ENCODE results near the gene TMEM95. TPM values are rescaled to one million over a fixed set of nuclear protein-coding genes. Genes with fewer than 3 reads are reported as not detected.

TMEM95 gene
- total RNA-seq, 2 donors from 2014 or later = 0.21 TPM; not detected in 1

DNA sequence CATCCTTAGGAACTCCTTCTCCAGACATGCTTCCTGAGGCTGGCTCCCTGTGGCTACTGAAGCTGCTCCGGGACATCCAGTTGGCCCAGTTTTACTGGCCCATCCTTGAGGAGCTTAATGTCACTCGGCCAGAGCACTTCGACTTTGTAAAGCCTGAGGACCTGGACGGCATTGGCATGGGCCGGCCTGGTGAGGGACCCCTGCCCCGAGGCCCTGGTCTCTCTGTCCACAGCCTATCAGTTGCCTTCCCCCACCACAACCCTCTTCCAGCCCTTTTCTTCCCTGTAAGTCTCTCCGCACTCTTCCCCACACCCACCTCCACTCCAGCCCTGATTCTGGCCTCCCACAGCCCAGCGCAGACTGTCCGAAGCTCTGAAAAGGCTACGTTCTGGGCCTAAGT, 27.9 kb downstream of the TMEM95 start:
- Mint-ChIP-seq H3K9me3 (peaks cover 0 to 6% of the 10 kb centered on the region in 2 donors), H3K27ac (no peak overlapping the region), H3K36me3 (peaks cover 0 to 6% of the 10 kb centered on the region in 2 donors)
- ATAC-seq (no peak), DNase-seq (ENCODE audit: low spot score in 2 of 2) (no peak)

DNA sequence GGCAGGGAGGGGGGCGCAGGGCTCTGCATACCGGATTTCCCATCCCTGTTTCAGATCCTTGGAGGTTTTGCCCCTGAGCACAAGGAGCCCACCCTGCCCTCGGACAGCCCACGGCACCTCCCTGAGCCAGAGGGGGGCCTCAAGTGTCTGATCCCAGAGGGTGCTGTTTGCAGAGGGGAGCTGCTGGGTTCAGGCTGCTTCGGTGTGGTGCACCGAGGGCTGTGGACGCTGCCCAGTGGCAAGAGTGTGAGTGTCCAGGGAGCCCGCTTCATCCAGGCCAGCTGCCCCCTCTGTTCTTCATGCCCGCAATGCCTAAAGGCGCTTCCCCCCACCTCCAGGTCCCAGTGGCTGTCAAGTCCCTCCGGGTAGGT, 28.4 kb downstream of the TMEM95 start:
- Mint-ChIP-seq H3K9me3 (peaks cover 0 to 6% of the 10 kb centered on the region in 2 donors), H3K27ac (no peak overlapping the region), H3K36me3 (peaks cover 0 to 6% of the 10 kb centered on the region in 2 donors)
- ATAC-seq (no peak), DNase-seq (ENCODE audit: low spot score in 2 of 2) (no peak)

DNA sequence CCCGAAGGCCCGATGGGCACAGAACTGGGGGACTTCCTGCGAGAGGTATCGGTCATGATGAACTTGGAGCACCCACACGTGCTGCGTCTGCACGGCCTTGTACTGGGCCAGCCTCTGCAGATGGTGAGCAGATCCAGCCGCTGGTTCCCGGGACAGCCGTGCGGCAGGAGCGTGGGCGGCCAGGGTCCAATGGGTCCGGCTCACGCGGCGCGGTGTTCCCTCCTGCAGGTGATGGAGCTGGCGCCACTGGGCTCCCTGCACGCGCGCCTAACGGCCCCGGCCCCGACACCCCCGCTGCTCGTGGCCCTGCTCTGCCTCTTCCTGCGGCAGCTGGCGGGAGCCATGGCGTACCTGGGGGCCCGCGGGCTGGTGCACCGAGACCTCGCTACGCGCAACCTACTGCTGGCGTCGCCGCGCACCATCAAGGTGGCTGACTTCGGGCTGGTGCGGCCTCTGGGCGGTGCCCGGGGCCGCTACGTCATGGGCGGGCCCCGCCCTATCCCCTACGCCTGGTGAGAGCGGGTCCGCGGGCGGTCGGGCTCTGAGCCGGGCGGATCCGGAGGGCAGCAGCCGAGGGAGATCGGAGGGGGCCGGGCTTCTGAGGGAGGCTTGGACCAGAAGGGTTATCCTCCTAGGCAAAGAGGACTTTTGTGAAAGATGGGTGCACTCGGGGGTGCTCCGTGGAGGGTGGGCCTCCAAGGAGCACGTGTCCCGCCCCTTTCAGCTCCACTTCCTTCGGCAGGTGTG, 29.0 kb downstream of the TMEM95 start:
- peaks cover 0 to 6% of the 10 kb centered on the region in 2 donors for H3K36me3 Mint-ChIP-seq
- peak; percentile 79 to 80 for DNase-seq (ENCODE audit: low spot score in 2 of 2)
- peaks cover 0 to 6% of the 10 kb centered on the region in 2 donors for H3K9me3 Mint-ChIP-seq
- ATAC-seq = peak; percentile 99
- H3K27ac Mint-ChIP-seq = peak overlapping the region in 1 of 2 donors; percentile 54

DNA sequence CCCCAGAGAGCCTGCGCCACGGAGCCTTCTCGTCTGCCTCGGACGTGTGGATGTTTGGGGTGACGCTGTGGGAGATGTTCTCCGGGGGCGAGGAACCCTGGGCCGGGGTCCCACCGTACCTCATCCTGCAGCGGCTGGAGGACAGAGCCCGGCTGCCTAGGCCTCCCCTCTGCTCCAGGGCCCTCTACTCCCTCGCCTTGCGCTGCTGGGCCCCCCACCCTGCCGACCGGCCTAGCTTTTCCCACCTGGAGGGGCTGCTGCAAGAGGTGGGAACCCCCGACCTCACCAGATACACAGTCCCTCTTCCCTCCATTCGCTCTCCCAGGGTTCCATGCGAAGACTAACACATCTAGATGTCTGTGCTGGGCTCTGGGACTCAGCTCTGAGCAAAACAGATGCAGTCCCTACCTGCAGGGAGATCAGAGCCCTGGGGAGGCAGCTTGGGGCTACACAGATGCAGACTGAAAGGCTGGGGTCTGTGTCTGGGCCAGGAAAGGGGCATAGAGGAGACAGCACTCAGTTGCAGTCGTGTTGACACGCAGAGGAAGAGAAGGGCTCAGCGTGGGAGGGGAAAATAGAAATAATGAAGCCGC, 29.6 kb downstream of the TMEM95 start:
- peak overlapping the region in 1 of 2 donors; percentile 54 for H3K27ac Mint-ChIP-seq
- H3K9me3 Mint-ChIP-seq = no peaks in the 10 kb centered on the region
- no peak for ATAC-seq
- H3K36me3 Mint-ChIP-seq = no peaks in the 10 kb centered on the region
- no peak for DNase-seq (ENCODE audit: low spot score in 2 of 2)

DNA sequence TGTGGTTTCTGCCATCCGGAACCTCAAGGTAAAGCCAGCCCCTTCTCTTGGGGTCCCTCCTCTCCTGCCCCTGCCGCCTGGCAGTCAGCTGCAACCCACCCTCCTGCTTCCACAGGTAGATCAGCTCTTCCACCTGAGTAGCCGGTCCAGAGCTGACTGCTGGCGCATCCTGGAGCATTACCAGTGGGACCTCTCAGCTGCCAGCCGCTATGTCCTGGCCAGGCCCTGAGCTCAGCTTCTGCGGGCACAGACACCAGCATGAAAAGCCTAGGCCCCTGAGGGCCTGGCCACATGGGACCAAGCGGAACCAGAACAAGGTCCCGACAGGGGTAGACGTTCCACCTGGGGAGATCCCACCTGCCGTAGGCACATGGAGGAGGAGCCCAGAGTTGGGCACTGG, 33.9 kb downstream of the TMEM95 start:
- ATAC-seq = no peak
- no peak overlapping the region for H3K27ac Mint-ChIP-seq
- H3K36me3 Mint-ChIP-seq = peaks cover 9 to 12% of the 10 kb centered on the region in 2 donors
- no peaks in the 10 kb centered on the region for H3K9me3 Mint-ChIP-seq
- DNase-seq (ENCODE audit: low spot score in 2 of 2) = no peak

DNA sequence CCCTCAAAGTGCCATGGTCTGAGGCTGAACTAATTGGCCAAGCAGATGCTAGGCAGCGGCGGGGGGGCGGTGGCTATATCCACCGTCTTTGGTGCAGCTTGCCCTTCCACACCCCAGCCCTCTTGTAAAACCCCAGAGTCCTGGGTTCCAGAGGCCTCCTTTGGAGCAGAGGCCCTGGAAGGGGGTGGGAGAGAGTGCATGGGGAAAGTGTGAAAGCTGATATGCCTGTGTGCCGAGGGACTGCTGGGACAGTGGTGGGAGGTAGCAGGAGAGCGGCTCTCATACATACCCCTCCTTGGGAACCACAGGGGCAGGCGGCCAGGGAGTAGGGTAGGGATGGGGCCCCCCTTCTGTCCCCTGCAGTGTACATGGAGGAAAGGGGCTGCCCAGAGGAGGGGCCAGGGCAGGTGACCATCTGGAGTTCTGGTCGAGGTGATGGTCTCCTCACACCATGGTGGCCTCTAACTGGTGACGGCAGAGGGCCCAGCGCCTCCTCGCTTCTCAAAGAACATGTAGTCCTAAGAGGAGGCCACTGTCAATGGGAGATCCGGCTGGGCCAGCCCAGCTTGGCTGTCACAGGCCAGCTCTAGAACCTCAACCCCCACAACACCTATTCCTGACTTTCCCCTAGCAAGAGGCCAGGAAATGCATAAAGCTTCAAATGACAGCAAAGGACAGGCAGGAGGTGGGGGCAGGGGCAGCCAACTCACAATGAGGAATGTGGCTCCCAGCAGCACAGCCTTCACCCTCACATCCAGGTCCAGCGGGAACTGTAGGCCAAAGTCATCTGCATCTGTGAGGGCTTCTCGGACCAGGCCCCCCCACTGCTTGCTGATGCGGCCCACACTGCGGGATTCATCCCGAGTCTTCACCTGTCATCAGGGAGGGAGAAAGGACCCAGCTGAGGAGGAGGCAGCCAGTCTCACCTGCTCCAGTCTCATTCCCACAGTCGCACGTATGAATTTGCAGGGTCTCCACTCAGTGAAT, 35.3 kb downstream of the TMEM95 start:
- Mint-ChIP-seq H3K9me3 (no peaks in the 10 kb centered on the region), H3K27ac (no peak overlapping the region), H3K36me3 (peaks cover 9 to 19% of the 10 kb centered on the region in 2 donors)
- ATAC-seq (no peak), DNase-seq (ENCODE audit: low spot score in 2 of 2) (no peak)

DNA sequence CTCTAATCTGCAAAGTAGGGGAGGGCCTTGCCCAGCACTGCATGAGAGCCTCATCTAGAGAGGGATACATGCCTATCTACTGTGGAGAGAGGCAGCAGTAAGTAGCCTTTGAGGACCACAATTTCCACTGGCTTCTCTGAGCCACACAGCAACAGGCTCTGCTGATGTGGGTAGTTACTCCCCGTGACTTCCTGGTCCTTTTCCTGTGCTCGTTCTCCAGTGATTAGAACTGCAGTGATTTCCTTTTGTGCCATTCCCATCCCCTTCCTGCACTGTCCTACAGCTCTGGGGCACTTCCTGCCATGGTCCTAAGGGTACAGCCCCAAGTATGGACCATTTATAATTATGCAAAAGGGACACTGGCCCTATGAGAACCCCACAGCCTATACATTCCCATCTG, 36.4 kb downstream of the TMEM95 start:
- no peak for DNase-seq (ENCODE audit: low spot score in 2 of 2)
- no peaks in the 10 kb centered on the region for H3K9me3 Mint-ChIP-seq
- ATAC-seq = no peak
- peaks cover 9 to 19% of the 10 kb centered on the region in 2 donors for H3K36me3 Mint-ChIP-seq
- H3K27ac Mint-ChIP-seq = no peak overlapping the region

DNA sequence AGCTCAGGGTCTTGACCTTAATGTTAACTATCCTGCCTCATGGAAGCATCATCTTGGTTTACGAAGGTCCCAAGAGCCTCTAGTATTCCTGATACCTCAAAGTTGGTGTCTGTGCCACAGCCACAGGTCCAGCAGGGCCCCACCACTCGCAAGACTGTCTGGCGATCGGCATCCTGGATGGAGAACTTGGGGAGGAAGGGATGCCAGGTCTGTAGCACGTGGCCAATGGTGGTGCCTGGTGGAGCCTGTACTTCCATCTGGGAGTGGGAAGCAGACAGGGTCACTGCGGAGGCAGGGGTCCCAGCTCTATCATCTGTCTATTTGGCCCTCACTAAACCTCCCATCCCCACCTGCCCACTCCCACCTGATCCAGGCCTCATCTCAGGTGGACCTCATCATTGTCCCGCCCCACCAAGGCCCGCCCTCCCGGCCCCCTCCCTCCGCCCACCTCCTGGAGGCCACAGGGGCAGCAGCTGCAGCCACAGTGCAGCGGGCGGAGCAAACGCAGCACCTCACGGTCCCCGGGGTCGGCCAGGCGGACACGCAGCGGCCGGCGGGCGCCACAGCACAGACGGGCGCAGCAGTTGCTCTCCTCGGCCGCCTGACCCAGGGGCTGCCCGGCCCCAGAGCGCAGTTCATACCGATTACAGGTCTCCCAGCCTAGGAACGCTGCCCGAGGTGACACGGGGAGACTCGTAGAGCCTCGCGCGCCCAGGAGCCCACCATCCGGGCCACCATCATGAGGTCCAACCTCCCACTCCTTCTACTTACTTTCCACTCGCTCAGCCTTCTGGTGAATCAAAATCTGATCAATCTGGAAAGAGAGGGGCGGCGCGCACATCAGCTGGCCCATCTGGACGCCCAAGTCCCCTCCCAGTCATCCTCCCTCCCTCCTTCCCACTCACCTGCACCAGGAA, 38.0 kb downstream of the TMEM95 start:
- Mint-ChIP-seq H3K9me3 (no peaks in the 10 kb centered on the region), H3K36me3 (peaks cover 9 to 19% of the 10 kb centered on the region in 2 donors), H3K27ac (peak overlapping the region in 1 of 2 donors; percentile 44)
- DNase-seq (ENCODE audit: low spot score in 2 of 2) = no peak
- no peak for ATAC-seq

DNA sequence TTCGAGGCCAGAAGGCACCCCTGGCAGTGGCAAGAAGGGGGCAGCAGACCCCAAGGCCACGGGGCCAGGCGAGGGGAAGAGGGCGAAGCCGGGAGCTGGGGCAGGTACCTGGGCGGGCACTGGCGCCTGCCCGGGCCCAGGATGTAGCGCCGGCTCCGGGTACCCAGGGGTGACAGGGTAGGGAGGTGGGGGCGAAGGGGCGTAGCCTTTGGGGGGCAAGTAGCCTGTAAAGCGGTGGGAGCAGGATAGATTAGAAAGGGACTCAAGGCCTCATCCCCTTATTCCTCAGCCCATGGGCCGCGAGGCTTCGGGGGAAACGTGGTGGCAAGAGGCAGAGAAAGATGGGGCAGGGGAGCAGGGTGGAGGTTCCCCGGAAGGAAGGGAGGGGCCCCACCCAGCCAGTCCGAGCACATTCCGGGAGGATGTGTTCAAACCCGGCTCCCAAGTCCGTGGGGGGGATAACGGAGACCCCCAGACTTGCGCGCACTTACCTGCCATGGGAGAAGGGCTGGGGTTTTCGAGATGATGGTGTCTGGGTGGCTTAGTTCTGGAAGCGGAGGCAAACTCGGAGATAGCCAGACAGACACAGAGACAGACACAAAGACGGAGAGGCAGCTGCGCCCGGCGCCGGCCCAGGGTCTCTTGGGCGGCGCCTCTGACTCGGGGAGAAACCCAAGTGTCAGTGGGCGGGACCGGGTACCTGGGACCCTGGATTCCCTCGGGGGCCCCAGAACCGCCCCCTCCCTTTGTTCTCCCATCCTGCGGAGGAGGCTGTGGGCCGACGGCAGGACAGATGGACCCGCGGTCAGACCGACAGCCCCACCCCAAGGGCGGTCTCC, 38.9 kb downstream of the TMEM95 start:
- peak overlapping the region; percentile 79 to 89 for H3K27ac Mint-ChIP-seq
- H3K36me3 Mint-ChIP-seq = peaks cover 9 to 19% of the 10 kb centered on the region in 2 donors
- no peaks in the 10 kb centered on the region for H3K9me3 Mint-ChIP-seq
- no peak for DNase-seq (ENCODE audit: low spot score in 2 of 2)
- peak; percentile 44 to 64 for ATAC-seq

DNA sequence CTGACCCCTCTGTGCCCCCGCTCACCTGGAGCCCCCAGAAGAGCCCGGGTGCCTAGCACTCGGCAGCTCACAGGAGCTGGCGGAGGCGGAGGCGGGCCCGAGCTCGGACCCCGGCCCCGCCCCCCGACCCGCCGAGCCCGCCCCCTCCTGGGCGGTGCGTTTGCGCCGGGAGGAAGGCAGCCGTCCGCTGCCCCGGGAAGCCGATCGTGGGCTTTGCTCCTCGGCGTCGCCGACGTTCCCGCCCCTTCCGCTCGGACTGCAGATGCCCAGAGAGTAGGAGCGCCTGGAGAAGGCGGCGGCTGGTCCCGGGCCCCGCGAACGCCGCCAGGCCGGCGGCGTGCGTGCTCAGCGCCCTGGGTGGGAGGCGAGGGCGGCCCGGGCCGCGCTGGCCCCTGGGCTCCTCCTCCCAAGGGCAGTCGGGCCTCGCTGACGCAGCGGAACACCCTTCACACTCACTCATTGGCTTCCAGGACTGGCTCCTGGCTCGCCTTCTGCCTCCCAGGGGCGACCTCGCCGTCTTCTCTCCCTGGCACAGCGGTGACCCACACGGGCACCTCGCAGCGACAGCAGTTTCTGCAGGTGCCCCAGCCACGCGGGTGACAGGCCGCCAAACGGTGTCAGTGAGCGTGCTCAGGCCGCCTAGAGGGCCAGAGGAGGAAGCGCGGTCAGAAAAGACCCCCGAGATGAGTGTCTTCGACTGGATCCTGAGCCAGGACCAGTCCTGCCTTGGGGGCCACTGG, 39.7 kb downstream of the TMEM95 start, which contains the start of gene PLSCR3:
Gene PLSCR3, minus strand, starts transcription at position 74 of the 740 bp plus-strand sequence. CDS start 415 bp downstream, outside the sequence.
- H3K27ac Mint-ChIP-seq = peak within 1 kb of the TSS; percentile 86 to 95
- peak; percentile 88 to 90 for ATAC-seq

DNA sequence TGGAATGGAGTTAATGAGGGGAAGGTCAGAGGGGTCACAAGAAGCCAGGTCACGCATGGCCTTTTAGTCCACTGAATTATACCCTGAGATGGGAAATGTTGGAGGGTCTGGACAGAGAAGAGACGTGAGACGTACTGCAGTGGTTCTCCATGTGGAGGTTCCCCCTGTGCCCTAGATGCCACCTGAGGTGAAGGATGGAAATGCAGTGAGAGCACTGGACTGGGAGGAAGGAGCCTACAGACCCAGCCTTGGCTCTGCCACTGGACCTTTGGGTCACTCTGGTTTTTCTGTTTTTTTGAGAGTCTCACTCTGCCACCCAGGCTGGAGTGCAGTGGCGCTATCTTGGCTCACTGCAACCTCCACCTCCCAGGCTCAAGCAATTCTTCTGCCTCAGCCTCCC, 41.2 kb downstream of the TMEM95 start:
- no peaks in the 10 kb centered on the region for H3K9me3 Mint-ChIP-seq
- peaks cover 9 to 19% of the 10 kb centered on the region in 2 donors for H3K36me3 Mint-ChIP-seq
- no peak overlapping the region for H3K27ac Mint-ChIP-seq
- DNase-seq (ENCODE audit: low spot score in 2 of 2) = no peak
- no peak for ATAC-seq

More for the DNA sequence above, 39.7 kb downstream of the TMEM95 start, which contains the start of gene PLSCR3:
- DNase-seq (ENCODE audit: low spot score in 2 of 2) = peak; percentile 88 to 90
- H3K9me3 Mint-ChIP-seq = no peaks in the 10 kb centered on the region
- H3K36me3 Mint-ChIP-seq = peaks cover 9 to 19% of the 10 kb centered on the region in 2 donors

DNA sequence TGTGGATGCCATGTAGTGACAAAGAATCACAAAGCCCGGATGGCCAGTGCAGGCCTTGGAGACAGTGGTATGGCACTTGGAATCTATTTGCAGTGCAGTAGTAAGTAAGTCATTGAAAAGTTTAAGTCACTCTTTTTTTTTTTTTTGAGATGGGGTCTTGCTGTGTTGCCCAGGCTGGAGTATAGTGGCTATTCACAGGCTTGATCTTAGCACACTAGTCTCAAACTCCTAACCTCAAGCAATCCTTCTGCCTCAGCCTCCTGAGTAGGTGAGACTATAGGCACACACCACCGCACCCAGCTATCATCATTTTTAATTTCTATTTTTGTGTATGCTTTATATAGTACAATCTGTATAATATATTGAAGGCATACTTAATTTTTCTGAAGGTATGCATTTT, 43.7 kb downstream of the TMEM95 start:
- ATAC-seq (no peak), DNase-seq (ENCODE audit: low spot score in 2 of 2) (no peak)
- Mint-ChIP-seq H3K9me3 (no peaks in the 10 kb centered on the region), H3K27ac (no peak overlapping the region), H3K36me3 (peaks cover 0 to 9% of the 10 kb centered on the region in 2 donors)

DNA sequence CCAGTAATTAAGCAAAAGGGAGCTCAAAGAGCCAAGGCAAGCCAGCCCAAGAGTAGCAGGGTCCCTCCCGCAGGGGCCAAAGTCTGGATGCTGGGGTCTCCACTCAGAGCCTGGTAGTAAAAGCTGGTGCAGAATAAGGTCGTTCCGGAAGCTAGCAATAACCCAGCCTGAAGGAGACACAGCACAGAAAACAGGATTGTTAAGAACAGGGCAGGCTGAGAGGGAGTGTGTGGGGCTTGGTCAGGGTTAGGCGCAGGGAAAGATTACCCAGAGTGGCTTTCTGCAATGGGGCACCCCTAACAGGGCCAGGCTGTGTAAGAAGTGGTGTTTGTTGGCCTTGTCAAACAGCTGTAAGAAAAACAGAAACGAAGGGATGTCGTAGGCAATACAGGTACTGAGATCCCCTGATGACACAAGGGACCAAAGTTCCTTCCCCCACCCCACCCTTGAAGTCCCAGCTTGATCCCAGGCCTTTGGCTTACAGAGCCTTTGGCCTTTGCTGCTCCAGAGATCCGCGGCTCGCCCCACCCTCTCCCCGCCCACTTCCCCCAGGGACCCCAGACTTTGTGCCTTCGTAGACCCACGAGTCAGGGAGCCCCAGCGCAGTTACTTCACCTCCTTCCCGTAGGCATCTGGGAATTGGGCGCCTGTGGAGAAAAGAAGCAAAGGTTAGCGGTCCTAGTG, 48.2 kb downstream of the TMEM95 start:
- no peaks in the 10 kb centered on the region for H3K36me3 Mint-ChIP-seq
- ATAC-seq = no peak
- peak overlapping the region; percentile 82 to 91 for H3K27ac Mint-ChIP-seq
- DNase-seq (ENCODE audit: low spot score in 2 of 2) = no peak
- H3K9me3 Mint-ChIP-seq = no peaks in the 10 kb centered on the region

DNA sequence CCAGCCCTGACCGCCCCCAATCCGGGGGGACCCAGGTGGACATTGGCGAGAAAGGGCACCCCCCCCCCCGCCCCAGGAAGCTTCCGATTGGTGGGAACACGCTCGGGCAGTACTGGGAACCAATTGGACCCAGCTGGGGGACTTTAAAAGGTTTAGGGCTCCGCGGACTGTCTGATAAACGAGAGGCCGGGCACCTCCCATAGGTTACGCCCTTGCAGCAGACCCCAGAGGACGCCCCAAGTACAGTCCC, 48.7 kb downstream of the TMEM95 start:
- H3K36me3 Mint-ChIP-seq = no peaks in the 10 kb centered on the region
- peak overlapping the region in 1 of 2 donors; percentile 82 for H3K27ac Mint-ChIP-seq
- H3K9me3 Mint-ChIP-seq = no peaks in the 10 kb centered on the region
- no peak for DNase-seq (ENCODE audit: low spot score in 2 of 2)
- ATAC-seq = peak in 1 of 2 donors; percentile 43

Data from activated naive CD4-positive, alpha-beta T cell treated with anti-CD3 and anti-CD28 coated beads, Interleukin-2, amount 50 U/mL, for 72 hours (primary cell).